ENCODE results near the gene ZFPL1. TPM values are rescaled to one million over a fixed set of nuclear protein-coding genes. Genes with fewer than 3 reads are reported as not detected.

The ZFPL1 gene
- total RNA-seq, 1 donor from 2014 or later = 46.2 TPM

GRCh38 chr11:65057526-65057925 lies 26.5 kb upstream of the ZFPL1 start:
- Mint-ChIP-seq H3K27ac (no peak overlapping the region), H3K4me1 (no peaks in the 10 kb centered on the region), H3K9me3 (no peaks in the 10 kb centered on the region), H3K4me3 (no peak overlapping the region), H3K36me3 (no peaks in the 10 kb centered on the region), H3K27me3 (ENCODE audit: low read depth) (peaks cover 8% of the 10 kb centered on the region)
- no peak for TF ChIP-seq CTCF (IDR thresholded peaks at IDR 0.05; ENCODE audit: unreplicated experiment)
- no peak for DNase-seq (ENCODE audit: low spot score in 2 of 2, unreplicated experiment in 2 of 2)

- Mint-ChIP-seq H3K4me3 (no peak overlapping the region), H3K27ac (no peak overlapping the region), H3K27me3 (ENCODE audit: low read depth) (peaks cover 8% of the 10 kb centered on the region), H3K4me1 (no peaks in the 10 kb centered on the region), H3K36me3 (no peaks in the 10 kb centered on the region), H3K9me3 (no peaks in the 10 kb centered on the region)
- DNase-seq (ENCODE audit: low spot score in 2 of 2, unreplicated experiment in 2 of 2) = no peak
- no peak for TF ChIP-seq CTCF (IDR thresholded peaks at IDR 0.05; ENCODE audit: unreplicated experiment)
Measured at GRCh38 chr11:65058012-65058411, 26.0 kb upstream of the ZFPL1 start.

- Mint-ChIP-seq H3K9me3 (no peaks in the 10 kb centered on the region), H3K4me1 (no peaks in the 10 kb centered on the region), H3K36me3 (no peaks in the 10 kb centered on the region), H3K4me3 (no peak within 1 kb of the TSS), H3K27ac (no peak within 1 kb of the TSS), H3K27me3 (ENCODE audit: low read depth) (peaks cover 8% of the 10 kb centered on the region)
- no peak for DNase-seq (ENCODE audit: low spot score in 2 of 2, unreplicated experiment in 2 of 2)
- no peak for TF ChIP-seq CTCF (IDR thresholded peaks at IDR 0.05; ENCODE audit: unreplicated experiment)
Measured at GRCh38 chr11:65058419-65059054, 25.5 kb upstream of the ZFPL1 start, which contains the start of gene NAALADL1. NAALADL1 (minus strand) TSS chr11:65058553; CDS start chr11:65058521, 32 bp downstream.

- H3K4me1 Mint-ChIP-seq = no peaks in the 10 kb centered on the region
- H3K9me3 Mint-ChIP-seq = no peaks in the 10 kb centered on the region
- H3K27ac Mint-ChIP-seq = no peak overlapping the region
- no peak overlapping the region for H3K4me3 Mint-ChIP-seq
- DNase-seq (ENCODE audit: low spot score in 2 of 2, unreplicated experiment in 2 of 2) = no peak
- H3K36me3 Mint-ChIP-seq = no peaks in the 10 kb centered on the region
- peaks cover 6% of the 10 kb centered on the region for H3K27me3 Mint-ChIP-seq (ENCODE audit: low read depth)
- no peak for TF ChIP-seq CTCF (IDR thresholded peaks at IDR 0.05; ENCODE audit: unreplicated experiment)
Measured at GRCh38 chr11:65059523-65059922, 24.5 kb upstream of the ZFPL1 start.

- no peak overlapping the region for H3K27ac Mint-ChIP-seq
- H3K27me3 Mint-ChIP-seq (ENCODE audit: low read depth) = peaks cover 4% of the 10 kb centered on the region
- TF ChIP-seq CTCF (IDR thresholded peaks at IDR 0.05; ENCODE audit: unreplicated experiment) = no peak
- no peak overlapping the region for H3K4me3 Mint-ChIP-seq
- H3K4me1 Mint-ChIP-seq = no peaks in the 10 kb centered on the region
- DNase-seq (ENCODE audit: low spot score in 2 of 2, unreplicated experiment in 2 of 2) = no peak
- no peaks in the 10 kb centered on the region for H3K36me3 Mint-ChIP-seq
- H3K9me3 Mint-ChIP-seq = no peaks in the 10 kb centered on the region
Measured at GRCh38 chr11:65059959-65060824, 23.8 kb upstream of the ZFPL1 start.
